ENCODE results near the gene MICAL2.

MICAL2 gene

DNA sequence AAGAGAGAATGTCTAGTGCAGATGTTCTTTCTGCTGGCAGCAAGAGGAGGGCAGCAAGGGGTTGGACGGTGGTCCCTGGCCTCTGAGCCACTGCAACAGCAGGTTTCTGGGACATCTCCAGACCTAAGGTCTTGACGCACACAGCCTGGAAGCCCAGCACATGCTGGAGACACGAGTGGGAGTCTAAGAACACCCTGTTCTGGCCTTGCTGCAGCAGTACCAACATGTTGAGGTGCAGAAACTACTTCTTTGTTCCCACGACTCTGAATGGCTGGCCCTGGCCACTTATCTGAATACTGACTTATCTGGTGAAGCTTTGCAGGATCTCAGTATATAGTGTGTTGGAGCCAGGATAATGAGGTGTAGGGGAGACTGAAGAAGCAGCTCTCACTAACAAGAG lies 6.8 kb downstream of the MICAL2 start (continued):
- TF ChIP-seq ZFP3 (CRISPR knock-in tag; IDR thresholded peaks at IDR 0.05) (no peak), ZFP30 (CRISPR knock-in tag; IDR thresholded peaks at IDR 0.05) (no peak), OSR1 (CRISPR knock-in tag; IDR thresholded peaks at IDR 0.05) (no peak), ZNF8 (CRISPR knock-in tag; IDR thresholded peaks at IDR 0.05) (no peak), PPARA (CRISPR knock-in tag; IDR thresholded peaks at IDR 0.05; ENCODE audit: borderline replicate concordance) (no peak), ZC3H10 (CRISPR knock-in tag; IDR thresholded peaks at IDR 0.05) (no peak), GLIS3 (CRISPR knock-in tag; IDR thresholded peaks at IDR 0.05) (no peak)
- TF ChIP-seq, protein P1, sequence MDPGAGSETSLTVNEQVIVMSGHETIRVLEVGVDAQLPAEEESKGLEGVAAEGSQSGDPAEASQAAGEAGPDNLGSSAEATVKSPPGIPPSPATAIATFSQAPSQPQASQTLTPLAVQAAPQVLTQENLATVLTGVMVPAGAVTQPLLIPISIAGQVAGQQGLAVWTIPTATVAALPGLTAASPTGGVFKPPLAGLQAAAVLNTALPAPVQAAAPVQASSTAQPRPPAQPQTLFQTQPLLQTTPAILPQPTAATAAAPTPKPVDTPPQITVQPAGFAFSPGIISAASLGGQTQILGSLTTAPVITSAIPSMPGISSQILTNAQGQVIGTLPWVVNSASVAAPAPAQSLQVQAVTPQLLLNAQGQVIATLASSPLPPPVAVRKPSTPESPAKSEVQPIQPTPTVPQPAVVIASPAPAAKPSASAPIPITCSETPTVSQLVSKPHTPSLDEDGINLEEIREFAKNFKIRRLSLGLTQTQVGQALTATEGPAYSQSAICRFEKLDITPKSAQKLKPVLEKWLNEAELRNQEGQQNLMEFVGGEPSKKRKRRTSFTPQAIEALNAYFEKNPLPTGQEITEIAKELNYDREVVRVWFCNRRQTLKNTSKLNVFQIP (CRISPR knock-in tag; IDR thresholded peaks at IDR 0.05; ENCODE audit: borderline replicate concordance, low read depth): no peak
- TF ChIP-seq, protein P2, sequence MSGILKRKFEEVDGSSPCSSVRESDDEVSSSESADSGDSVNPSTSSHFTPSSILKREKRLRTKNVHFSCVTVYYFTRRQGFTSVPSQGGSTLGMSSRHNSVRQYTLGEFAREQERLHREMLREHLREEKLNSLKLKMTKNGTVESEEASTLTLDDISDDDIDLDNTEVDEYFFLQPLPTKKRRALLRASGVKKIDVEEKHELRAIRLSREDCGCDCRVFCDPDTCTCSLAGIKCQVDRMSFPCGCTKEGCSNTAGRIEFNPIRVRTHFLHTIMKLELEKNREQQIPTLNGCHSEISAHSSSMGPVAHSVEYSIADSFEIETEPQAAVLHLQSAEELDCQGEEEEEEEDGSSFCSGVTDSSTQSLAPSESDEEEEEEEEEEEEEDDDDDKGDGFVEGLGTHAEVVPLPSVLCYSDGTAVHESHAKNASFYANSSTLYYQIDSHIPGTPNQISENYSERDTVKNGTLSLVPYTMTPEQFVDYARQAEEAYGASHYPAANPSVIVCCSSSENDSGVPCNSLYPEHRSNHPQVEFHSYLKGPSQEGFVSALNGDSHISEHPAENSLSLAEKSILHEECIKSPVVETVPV (CRISPR knock-in tag; IDR thresholded peaks at IDR 0.05): no peak

DNA sequence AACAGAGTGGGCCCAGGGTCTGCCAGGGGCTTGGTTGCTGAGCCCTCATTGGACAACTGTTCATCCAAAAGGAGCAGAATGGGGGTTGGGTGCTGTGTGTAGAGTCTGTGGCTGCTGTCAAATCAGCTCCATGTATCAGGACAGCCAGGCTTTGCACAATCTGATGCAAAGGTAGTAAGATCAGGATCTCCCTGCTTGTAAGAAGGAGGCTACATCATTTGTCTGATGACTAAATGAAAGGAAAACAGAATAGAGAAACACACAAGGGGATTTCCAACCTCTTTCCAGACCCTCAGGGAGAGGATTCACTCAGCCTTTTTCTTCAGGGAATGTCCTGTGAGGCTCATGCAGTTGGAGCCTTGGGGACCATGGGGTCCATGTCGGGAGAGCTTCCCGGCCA lies 7.2 kb downstream of the MICAL2 start:
- TF ChIP-seq, protein P3, sequence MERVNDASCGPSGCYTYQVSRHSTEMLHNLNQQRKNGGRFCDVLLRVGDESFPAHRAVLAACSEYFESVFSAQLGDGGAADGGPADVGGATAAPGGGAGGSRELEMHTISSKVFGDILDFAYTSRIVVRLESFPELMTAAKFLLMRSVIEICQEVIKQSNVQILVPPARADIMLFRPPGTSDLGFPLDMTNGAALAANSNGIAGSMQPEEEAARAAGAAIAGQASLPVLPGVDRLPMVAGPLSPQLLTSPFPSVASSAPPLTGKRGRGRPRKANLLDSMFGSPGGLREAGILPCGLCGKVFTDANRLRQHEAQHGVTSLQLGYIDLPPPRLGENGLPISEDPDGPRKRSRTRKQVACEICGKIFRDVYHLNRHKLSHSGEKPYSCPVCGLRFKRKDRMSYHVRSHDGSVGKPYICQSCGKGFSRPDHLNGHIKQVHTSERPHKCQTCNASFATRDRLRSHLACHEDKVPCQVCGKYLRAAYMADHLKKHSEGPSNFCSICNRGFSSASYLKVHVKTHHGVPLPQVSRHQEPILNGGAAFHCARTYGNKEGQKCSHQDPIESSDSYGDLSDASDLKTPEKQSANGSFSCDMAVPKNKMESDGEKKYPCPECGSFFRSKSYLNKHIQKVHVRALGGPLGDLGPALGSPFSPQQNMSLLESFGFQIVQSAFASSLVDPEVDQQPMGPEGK (CRISPR knock-in tag; IDR thresholded peaks at IDR 0.05; ENCODE audit: borderline replicate concordance): no peak
- TF ChIP-seq, protein P2 (CRISPR knock-in tag; IDR thresholded peaks at IDR 0.05): no peak
- TF ChIP-seq ISL1 (CRISPR knock-in tag; IDR thresholded peaks at IDR 0.05) (no peak), ZNF70 (CRISPR knock-in tag; IDR thresholded peaks at IDR 0.05) (no peak), ARNTL (CRISPR knock-in tag; IDR thresholded peaks at IDR 0.05; ENCODE audit: borderline replicate concordance, low read depth) (no peak), ZNF565 (CRISPR knock-in tag; conservative IDR thresholded peaks at IDR 0.05; ENCODE audit: low read depth) (no peak), ZC3H10 (CRISPR knock-in tag; IDR thresholded peaks at IDR 0.05) (no peak), GLIS3 (CRISPR knock-in tag; IDR thresholded peaks at IDR 0.05) (no peak), TOX (CRISPR knock-in tag; IDR thresholded peaks at IDR 0.05; ENCODE audit: borderline replicate concordance) (no peak), SNAI2 (CRISPR knock-in tag; IDR thresholded peaks at IDR 0.05) (no peak), PPARA (CRISPR knock-in tag; IDR thresholded peaks at IDR 0.05; ENCODE audit: borderline replicate concordance) (no peak), RARB (CRISPR knock-in tag; IDR thresholded peaks at IDR 0.05) (no peak), ZNF8 (CRISPR knock-in tag; IDR thresholded peaks at IDR 0.05) (no peak), BACH2 (CRISPR knock-in tag; IDR thresholded peaks at IDR 0.05; ENCODE audit: borderline replicate concordance) (no peak), TCF4 (CRISPR knock-in tag; IDR thresholded peaks at IDR 0.05; ENCODE audit: borderline replicate concordance) (no peak), ZFP30 (CRISPR knock-in tag; IDR thresholded peaks at IDR 0.05) (no peak), ZFP3 (CRISPR knock-in tag; IDR thresholded peaks at IDR 0.05) (no peak)
- TF ChIP-seq, protein P1 (CRISPR knock-in tag; IDR thresholded peaks at IDR 0.05; ENCODE audit: borderline replicate concordance, low read depth): no peak
- TF ChIP-seq, protein P4, sequence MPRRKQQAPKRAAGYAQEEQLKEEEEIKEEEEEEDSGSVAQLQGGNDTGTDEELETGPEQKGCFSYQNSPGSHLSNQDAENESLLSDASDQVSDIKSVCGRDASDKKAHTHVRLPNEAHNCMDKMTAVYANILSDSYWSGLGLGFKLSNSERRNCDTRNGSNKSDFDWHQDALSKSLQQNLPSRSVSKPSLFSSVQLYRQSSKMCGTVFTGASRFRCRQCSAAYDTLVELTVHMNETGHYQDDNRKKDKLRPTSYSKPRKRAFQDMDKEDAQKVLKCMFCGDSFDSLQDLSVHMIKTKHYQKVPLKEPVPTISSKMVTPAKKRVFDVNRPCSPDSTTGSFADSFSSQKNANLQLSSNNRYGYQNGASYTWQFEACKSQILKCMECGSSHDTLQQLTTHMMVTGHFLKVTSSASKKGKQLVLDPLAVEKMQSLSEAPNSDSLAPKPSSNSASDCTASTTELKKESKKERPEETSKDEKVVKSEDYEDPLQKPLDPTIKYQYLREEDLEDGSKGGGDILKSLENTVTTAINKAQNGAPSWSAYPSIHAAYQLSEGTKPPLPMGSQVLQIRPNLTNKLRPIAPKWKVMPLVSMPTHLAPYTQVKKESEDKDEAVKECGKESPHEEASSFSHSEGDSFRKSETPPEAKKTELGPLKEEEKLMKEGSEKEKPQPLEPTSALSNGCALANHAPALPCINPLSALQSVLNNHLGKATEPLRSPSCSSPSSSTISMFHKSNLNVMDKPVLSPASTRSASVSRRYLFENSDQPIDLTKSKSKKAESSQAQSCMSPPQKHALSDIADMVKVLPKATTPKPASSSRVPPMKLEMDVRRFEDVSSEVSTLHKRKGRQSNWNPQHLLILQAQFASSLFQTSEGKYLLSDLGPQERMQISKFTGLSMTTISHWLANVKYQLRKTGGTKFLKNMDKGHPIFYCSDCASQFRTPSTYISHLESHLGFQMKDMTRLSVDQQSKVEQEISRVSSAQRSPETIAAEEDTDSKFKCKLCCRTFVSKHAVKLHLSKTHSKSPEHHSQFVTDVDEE (CRISPR knock-in tag; IDR thresholded peaks at IDR 0.05): no peak
- ATAC-seq: no peak
